GM10266 (cell line): Measurements from ENCODE around the gene RBM42.

Experiments
- DNase-seq: peaks from one replicate; pipeline ENCODE4 v3.0.0; 2012; ENCODE audit errors: extremely low spot score
- CTCF ChIP-seq: IDR thresholded peaks from 2 replicates; pipeline ENCODE4 v1.5.1; 2012; ENCODE audit warnings: mild to moderate bottlenecking, low read depth; ENCODE audit not compliant: control insufficient read depth, insufficient read depth; ENCODE audit errors: missing control alignments

The RBM42 gene

GRCh38 chr19:35612559-35613321 lies 16.1 kb upstream of the RBM42 start, which contains the start of gene HAUS5:
TSS of gene HAUS5 (plus strand) at chr19:35612735. CDS start at chr19:35612795, 60 bp downstream.
- peak; percentile 94 for DNase-seq
- no peak for TF ChIP-seq CTCF

DNA sequence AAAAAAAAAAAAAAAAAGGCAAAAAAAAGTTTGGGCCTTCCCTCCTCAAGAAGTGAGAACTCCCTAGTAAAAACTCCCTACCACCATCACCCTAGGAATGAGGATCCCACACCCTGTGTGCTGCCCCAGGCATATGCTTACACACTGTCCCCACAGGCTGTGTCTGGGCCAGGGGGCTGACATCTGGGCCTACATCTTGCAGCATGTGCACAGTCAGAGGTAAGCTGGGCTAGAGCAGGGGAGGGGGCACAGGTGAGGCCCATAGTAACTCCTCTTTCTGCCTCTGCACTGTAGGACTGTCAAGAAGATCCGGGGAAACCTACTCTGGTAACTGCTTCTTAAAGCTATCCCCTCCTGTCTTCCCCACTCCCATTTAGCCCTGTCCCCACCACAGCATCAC lies 15.3 kb upstream of the RBM42 start:
- DNase-seq: no peak
- TF ChIP-seq CTCF: no peak

DNA sequence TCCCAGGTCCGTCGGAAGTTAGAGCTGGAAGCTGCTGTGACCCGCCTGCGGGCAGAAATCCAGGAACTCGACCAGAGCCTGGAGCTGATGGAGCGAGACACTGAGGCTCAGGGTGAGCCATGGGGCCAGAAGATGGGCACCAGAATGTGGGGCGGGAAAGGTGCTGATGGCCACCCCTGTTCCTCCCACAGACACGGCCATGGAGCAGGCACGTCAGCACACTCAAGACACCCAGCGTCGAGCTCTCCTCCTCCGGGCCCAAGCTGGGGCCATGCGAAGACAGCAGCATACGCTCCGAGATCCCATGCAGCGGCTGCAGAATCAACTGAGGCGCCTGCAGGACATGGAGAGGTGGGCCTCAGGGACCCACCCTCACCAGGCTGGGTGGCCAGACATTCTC lies 13.8 kb upstream of the RBM42 start:
- no peak for TF ChIP-seq CTCF
- no peak for DNase-seq

DNA sequence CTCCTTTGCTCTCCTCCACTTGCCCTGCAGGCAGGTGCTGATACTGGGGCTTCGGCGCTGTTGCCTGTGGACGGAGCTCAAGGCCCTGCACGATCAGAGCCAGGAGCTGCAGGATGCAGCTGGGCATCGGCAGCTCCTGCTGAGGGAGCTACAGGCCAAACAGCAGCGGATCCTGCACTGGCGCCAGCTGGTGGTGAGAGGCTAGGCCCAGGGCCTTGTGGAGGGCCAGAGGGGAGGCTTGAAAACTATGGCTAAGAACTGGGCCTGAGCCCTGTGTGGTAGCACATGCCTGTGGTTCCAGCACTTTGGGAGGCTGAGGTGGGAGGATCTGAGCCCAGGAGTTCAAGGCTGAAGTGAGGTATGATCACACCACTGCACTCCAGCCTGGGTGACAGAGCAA lies 10.0 kb upstream of the RBM42 start:
- no peak for DNase-seq
- no peak for TF ChIP-seq CTCF

DNA sequence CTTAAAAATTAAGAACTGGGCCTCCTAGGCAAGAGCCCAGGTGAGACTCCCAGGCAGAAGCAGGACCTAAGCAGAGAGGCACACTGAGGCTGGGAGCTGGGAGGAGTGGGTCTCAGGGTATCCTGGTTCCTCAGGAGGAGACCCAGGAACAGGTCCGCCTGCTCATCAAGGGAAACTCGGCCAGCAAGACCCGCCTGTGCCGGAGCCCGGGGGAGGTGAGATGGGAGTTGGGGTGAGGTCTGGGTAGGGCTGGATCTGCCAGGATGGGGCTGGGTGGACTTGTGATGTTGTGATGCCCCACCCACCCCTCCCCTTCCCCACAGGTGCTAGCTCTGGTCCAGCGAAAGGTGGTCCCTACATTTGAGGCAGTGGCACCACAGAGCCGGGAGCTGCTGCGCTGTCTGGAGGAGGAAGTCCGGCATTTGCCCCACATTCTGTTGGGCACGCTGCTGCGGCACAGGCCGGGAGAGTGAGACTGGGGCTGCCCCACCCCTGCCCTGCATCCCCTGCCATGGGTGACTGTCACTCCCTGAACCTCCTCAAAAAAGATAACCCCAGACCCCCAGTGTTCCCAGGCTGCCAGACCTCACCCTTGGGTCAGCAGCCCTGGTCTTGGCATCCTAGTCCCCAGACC lies 9.4 kb upstream of the RBM42 start:
- no peak for DNase-seq
- no peak for TF ChIP-seq CTCF

- DNase-seq: no peak
- TF ChIP-seq CTCF: no peak
Measured at GRCh38 chr19:35620001-35620400, 8.8 kb upstream of the RBM42 start.

- no peak for TF ChIP-seq CTCF
- DNase-seq: no peak
Measured at GRCh38 chr19:35621708-35622107, 7.1 kb upstream of the RBM42 start.
